ENCODE data around the gene LMO7.

- TF ChIP-seq CTCF (IDR thresholded peaks at IDR 0.05; ENCODE audit: low read length) (no peak), EZH2 (IDR thresholded peaks at IDR 0.05; ENCODE audit: borderline replicate concordance, low read length) (no peak)
Measured at GRCh38 chr13:75603038-75603437, 33.1 kb upstream of the LMO7 start.
